OCI-LY3 (cell line): Measurements from ENCODE around the gene ZNF287.

Experiments
- EZH2phosphoT487 ChIP-seq: fragments of 200-600 bp; shearing (Covaris generic); IDR thresholded peaks from 2 replicates; pipeline ENCODE4 v1.6.1; 2018; ENCODE audit warnings: antibody characterized with exemption, mixed run types, low read depth
- TF ChIP-seq, protein P1 (sequence below): fragments of 200-600, 300-600 bp; sonication (generic); IDR thresholded peaks from 2 replicates; pipeline ENCODE4 v1.5.1; 2014; ENCODE audit warnings: antibody characterized with exemption, low read length, low read depth

GRCh38 chr17:16584273-16584995 is 15.4 kb upstream of the ZNF287 start:
- TF ChIP-seq, protein P1, sequence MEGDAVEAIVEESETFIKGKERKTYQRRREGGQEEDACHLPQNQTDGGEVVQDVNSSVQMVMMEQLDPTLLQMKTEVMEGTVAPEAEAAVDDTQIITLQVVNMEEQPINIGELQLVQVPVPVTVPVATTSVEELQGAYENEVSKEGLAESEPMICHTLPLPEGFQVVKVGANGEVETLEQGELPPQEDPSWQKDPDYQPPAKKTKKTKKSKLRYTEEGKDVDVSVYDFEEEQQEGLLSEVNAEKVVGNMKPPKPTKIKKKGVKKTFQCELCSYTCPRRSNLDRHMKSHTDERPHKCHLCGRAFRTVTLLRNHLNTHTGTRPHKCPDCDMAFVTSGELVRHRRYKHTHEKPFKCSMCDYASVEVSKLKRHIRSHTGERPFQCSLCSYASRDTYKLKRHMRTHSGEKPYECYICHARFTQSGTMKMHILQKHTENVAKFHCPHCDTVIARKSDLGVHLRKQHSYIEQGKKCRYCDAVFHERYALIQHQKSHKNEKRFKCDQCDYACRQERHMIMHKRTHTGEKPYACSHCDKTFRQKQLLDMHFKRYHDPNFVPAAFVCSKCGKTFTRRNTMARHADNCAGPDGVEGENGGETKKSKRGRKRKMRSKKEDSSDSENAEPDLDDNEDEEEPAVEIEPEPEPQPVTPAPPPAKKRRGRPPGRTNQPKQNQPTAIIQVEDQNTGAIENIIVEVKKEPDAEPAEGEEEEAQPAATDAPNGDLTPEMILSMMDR: no peak
- TF ChIP-seq EZH2phosphoT487: no peak
